Measurements from ENCODE around the gene ADGRL3. TPM values are rescaled to one million over a fixed set of nuclear protein-coding genes. Genes with fewer than 3 reads are reported as not detected.

ADGRL3 gene
- total RNA-seq, 4 donors from 2014 or later: 6.5 to 19.0 (median 14.0) TPM

DNA sequence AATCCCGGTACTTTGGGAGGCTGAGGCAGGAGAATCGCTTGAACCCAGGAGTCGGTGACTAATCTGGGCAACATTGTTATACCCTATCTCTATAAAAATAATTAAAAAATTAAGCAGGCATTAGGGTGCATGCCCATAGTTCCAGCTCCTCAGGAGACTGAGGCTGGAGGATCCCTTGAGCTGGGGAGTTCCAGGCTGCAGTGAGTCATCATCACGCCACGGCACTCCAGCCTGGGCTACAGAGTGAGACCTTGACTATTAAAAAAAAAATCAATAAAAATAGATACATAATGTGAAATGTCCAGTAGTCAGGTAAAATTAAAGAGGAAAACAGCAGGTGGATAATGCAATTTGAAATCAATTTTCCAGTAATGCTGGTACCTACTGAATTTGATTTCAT lies 14.6 kb downstream of the ADGRL3 start:
- no peak for DNase-seq (ENCODE audit: low spot score in 2 of 2)
- H3K4me1 ChIP-seq: no peaks in the 10 kb centered on the region
- TF ChIP-seq POLR2AphosphoS5 (IDR thresholded peaks at IDR 0.05): no peak
- no peak for TF ChIP-seq POLR2A (IDR thresholded peaks at IDR 0.05)
- no peak for TF ChIP-seq EP300 (IDR thresholded peaks at IDR 0.05)
- TF ChIP-seq, protein P1, sequence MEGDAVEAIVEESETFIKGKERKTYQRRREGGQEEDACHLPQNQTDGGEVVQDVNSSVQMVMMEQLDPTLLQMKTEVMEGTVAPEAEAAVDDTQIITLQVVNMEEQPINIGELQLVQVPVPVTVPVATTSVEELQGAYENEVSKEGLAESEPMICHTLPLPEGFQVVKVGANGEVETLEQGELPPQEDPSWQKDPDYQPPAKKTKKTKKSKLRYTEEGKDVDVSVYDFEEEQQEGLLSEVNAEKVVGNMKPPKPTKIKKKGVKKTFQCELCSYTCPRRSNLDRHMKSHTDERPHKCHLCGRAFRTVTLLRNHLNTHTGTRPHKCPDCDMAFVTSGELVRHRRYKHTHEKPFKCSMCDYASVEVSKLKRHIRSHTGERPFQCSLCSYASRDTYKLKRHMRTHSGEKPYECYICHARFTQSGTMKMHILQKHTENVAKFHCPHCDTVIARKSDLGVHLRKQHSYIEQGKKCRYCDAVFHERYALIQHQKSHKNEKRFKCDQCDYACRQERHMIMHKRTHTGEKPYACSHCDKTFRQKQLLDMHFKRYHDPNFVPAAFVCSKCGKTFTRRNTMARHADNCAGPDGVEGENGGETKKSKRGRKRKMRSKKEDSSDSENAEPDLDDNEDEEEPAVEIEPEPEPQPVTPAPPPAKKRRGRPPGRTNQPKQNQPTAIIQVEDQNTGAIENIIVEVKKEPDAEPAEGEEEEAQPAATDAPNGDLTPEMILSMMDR (IDR thresholded peaks at IDR 0.05): no peak
- no peak overlapping the region for H3K4me3 ChIP-seq
- no peak overlapping the region for H3K27ac ChIP-seq
- H3K9me3 ChIP-seq: no peaks in the 10 kb centered on the region
- H3K27me3 ChIP-seq: no peaks in the 10 kb centered on the region
- WGBS: 89% methylated on average over 5 of the region's 5 CpGs
- no peaks in the 10 kb centered on the region for H3K36me3 ChIP-seq

DNA sequence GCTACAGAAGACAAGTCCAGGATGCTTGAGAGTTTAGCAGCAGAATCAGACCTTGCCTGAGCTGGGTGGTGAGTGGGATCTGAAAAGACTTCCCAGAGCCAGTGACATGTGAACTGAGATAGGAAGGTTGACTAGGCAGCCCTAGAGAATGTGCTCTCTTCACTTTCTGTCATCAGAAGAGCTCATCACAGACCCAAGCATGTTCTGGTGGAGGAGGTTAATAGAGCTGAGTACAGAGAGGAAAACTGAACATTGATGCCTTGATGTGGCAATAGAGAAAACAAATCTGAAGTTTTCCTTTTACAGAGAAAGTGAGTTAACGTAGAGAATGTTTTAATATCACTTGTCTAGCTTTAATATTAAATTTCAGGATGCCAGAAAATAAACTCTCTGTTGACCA lies 17.1 kb downstream of the ADGRL3 start:
- DNase-seq (ENCODE audit: low spot score in 2 of 2): no peak
- Histone ChIP-seq H3K27me3 (no peaks in the 10 kb centered on the region), H3K27ac (no peak overlapping the region), H3K9me3 (no peaks in the 10 kb centered on the region), H3K4me3 (no peak overlapping the region), H3K36me3 (no peaks in the 10 kb centered on the region), H3K4me1 (no peaks in the 10 kb centered on the region)
- WGBS: 84% methylated on average over 1 of the region's 1 CpG
- TF ChIP-seq POLR2AphosphoS5 (IDR thresholded peaks at IDR 0.05): no peak
- TF ChIP-seq POLR2A (IDR thresholded peaks at IDR 0.05): no peak
- TF ChIP-seq, protein P1 (IDR thresholded peaks at IDR 0.05): no peak
- TF ChIP-seq EP300 (IDR thresholded peaks at IDR 0.05): no peak

DNA sequence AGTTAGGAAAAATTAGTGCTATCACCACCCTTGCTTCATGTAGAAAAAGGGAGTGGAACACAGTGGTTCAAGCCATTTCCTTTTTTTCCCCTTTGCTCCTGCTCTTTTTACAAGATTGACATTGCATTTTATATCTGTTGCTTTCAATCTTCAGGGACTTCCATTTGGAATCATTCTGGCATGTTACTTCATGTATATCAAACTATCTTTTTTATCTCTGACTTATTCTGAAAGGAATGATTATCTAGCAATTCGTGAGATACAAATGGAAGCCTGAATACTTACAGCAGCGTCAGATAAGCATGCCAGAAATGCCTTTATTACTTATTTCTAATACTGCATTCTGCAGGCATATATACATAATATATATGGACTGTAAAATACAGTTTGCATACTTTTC lies 20.4 kb downstream of the ADGRL3 start:
- Histone ChIP-seq H3K4me3 (no peak overlapping the region), H3K27ac (no peak overlapping the region), H3K4me1 (no peaks in the 10 kb centered on the region), H3K9me3 (no peaks in the 10 kb centered on the region), H3K36me3 (no peaks in the 10 kb centered on the region), H3K27me3 (no peaks in the 10 kb centered on the region)
- TF ChIP-seq POLR2AphosphoS5 (IDR thresholded peaks at IDR 0.05) (no peak), EP300 (IDR thresholded peaks at IDR 0.05) (no peak), POLR2A (IDR thresholded peaks at IDR 0.05) (no peak)
- TF ChIP-seq, protein P1 (IDR thresholded peaks at IDR 0.05): no peak
- DNase-seq (ENCODE audit: low spot score in 2 of 2): no peak
- WGBS: 52% methylated on average over 2 of the region's 2 CpGs

DNA sequence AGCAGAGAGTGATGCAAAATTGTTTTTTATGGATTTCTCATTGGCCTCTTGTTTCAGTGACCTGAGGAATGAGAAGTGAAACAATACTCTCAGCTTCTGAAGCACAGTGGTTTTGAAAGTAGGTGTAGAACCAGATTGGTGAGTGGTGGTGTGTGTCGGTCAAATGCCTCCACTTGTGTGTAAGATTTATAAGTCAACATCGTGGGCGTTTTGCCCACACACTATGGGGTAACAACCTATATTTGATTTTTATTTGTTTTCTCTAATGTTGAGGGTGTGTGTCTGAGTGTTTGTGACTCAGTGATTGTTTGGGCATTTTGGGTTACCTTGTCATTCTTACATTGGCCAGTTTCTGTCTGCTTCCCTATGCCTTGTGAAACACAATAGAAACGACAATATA lies 23.3 kb downstream of the ADGRL3 start:
- Histone ChIP-seq H3K4me3 (no peak overlapping the region), H3K27ac (no peak overlapping the region), H3K4me1 (no peaks in the 10 kb centered on the region), H3K36me3 (no peaks in the 10 kb centered on the region), H3K27me3 (no peaks in the 10 kb centered on the region), H3K9me3 (no peaks in the 10 kb centered on the region)
- TF ChIP-seq EP300 (IDR thresholded peaks at IDR 0.05): no peak
- no peak for DNase-seq (ENCODE audit: low spot score in 2 of 2)
- WGBS: 90% methylated on average over 4 of the region's 4 CpGs

DNA sequence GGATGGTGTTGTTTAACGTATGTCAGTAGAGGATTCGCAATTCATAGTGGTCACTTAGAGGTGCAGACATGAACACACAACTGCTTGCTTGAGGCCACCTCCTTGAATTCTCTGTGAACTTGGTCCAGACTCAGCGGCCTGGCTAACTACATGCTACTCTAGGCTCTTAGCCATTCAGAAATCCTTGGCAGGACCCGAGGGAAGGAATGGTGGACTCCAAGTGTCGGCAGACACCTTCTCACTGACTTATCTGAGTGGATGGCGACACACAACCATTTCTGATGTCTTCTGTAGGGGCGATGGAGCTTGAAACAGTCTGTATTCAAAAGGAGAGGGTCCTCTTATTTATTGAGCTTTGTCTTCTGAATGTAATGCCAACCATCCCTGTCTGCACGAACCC lies 24.4 kb downstream of the ADGRL3 start:
- Histone ChIP-seq H3K4me3 (no peak overlapping the region), H3K36me3 (no peaks in the 10 kb centered on the region), H3K4me1 (no peaks in the 10 kb centered on the region), H3K9me3 (no peaks in the 10 kb centered on the region), H3K27me3 (no peaks in the 10 kb centered on the region), H3K27ac (no peak overlapping the region)
- TF ChIP-seq POLR2AphosphoS5 (IDR thresholded peaks at IDR 0.05): no peak
- no peak for DNase-seq (ENCODE audit: low spot score in 2 of 2)
- WGBS: 96% methylated on average over 8 of the region's 8 CpGs

DNA sequence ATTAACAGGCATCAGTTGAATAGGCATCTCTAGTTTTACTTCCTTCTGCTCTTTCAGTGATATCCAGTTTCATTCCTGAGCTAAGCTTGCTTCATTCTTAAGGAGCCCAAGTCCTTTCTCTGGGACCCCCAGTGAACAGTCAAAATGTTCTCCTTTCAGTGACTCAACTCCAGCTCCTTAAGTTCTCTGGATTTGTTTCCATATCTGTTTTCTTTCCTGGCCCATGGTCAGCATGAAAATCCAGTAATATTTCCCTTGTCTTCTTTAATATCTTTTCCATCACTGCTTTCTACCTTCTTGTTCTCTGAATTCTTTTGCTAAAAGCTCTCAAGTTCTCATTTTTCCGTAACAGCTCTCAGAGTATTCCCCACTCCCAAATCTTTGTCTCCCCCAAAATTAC lies 25.5 kb downstream of the ADGRL3 start:
- no peaks in the 10 kb centered on the region for H3K27me3 ChIP-seq
- no peak overlapping the region for H3K4me3 ChIP-seq
- H3K36me3 ChIP-seq: no peaks in the 10 kb centered on the region
- H3K9me3 ChIP-seq: no peaks in the 10 kb centered on the region
- DNase-seq (ENCODE audit: low spot score in 2 of 2): no peak
- H3K27ac ChIP-seq: no peak overlapping the region
- TF ChIP-seq, protein P1 (IDR thresholded peaks at IDR 0.05): no peak
- no peak for TF ChIP-seq POLR2AphosphoS5 (IDR thresholded peaks at IDR 0.05)
- no peak for TF ChIP-seq EP300 (IDR thresholded peaks at IDR 0.05)
- TF ChIP-seq POLR2A (IDR thresholded peaks at IDR 0.05): no peak
- 92% methylated on average over 1 of the region's 1 CpG for WGBS
- H3K4me1 ChIP-seq: no peaks in the 10 kb centered on the region

Measured in suprapubic skin (tissue), 4 donors.